ENCODE measurements around the gene ARNT2. TPM values are rescaled to one million over a fixed set of nuclear protein-coding genes. Genes with fewer than 3 reads are reported as not detected.

The ARNT2 gene
- total and polyA plus RNA-seq, 2 of the 13 experiments (the other 11 are each of a cell fraction or from before 2014, with no cell fraction given): 0.69 to 1.7 TPM

GRCh38 chr15:80556694-80557367 is 152.6 kb downstream of the ARNT2 start (continued):
- no peak for TF ChIP-seq PREB (CRISPR knock-in tag; IDR thresholded peaks at IDR 0.05)
- TF ChIP-seq ZNF20 (CRISPR knock-in tag; IDR thresholded peaks at IDR 0.05): no peak

DNA sequence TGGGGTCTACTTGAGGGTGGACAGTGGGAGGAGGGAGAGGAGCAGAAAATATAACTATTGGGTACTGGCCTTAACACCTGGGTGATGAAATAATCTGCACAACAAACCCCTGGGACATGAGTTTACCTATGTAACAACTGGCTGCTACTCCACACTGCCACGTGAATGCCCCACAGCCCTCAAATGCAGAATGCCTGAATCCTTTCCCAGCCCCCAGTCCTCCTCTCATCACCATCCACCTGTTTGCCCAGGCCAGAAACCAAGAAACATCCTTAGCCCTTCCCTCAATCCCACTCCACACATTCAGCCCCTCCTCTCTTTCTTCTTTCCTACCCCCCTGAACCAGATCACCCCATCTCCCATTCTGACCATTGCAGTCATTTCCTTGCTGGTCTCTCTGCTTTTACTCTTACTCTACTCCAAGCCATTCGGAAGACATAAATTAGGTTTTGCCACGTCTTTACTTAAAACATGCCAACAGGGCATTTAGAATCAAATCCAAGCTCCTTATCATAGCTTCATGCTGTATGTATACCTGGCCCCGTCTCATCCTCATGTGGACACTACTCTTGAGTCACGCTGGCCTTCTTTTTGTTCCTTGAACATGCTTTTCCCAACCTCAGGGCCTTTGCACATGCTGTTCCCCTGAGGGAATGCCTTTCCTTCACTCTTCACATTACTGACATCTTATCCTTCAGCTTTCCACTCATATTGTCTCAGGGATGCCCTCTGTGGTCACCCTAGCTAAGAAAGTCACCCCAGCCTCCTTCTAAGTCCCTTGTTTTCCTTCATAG is 153.5 kb downstream of the ARNT2 start:
- WGBS (ENCODE audit: low lambda C conversion rate): 39% methylated on average over 5 of the region's 5 CpGs
- Histone ChIP-seq H3K4me1 (ENCODE audit: insufficient read depth, low read length) (peaks cover 6% of the 10 kb centered on the region; the same call in 1 of the 2 replicates), H3K4me3 (replicated peaks in 1 of 3; ENCODE audit: insufficient read depth in 1 of 3, low read depth in 2 of 3, low read length in 3 of 3) (no peak overlapping the region), H3K79me2 (ENCODE audit: insufficient read depth, low read length) (no peaks in the 10 kb centered on the region), H3K27ac (ENCODE audit: extremely low read length, insufficient read depth, low read length) (no peak overlapping the region), H4K20me1 (ENCODE audit: insufficient read depth, low read length) (no peaks in the 10 kb centered on the region), H2AFZ (ENCODE audit: low read length) (no peak overlapping the region), H3K9ac (ENCODE audit: insufficient read depth, low read depth, low read length) (no peak overlapping the region), H3K27me3 (ENCODE audit: control insufficient read depth in 1 of 2, insufficient read depth in 2 of 2, low read length in 2 of 2) (no peaks in the 10 kb centered on the region; a peak in 1 of 5 replicates), H3K36me3 (replicated peaks in 1 of 2; ENCODE audit: control insufficient read depth in 1 of 2, insufficient read depth in 2 of 2, low read length in 2 of 2) (no peaks in the 10 kb centered on the region), H3K4me2 (ENCODE audit: low read depth, low read length) (no peak overlapping the region), H3K9me3 (ENCODE audit: low read length) (no peaks in the 10 kb centered on the region)
- ChIA-PET CTCF (ENCODE audit: low intra/inter-chr PET ratio, low total read pairs) (no interaction called here), POLR2A (no interaction called here)
- FAIRE-seq (no peak), ATAC-seq (no peak), DNase-seq (ENCODE audit: low spot score) (no peak)
- in situ Hi-C loops (cut with HindIII; ENCODE audit: extremely low pct_ligation_motif_present, low pct_unique_long_range_greater_than_20kb): no loop called here
- no TSS peak for BruUV-seq (replicated peaks)
- intact Hi-C loops (cut with micrococcal nuclease; ENCODE audit: unreplicated experiment): no loop called here
- TF ChIP-seq PHB2 (IDR thresholded peaks at IDR 0.05; ENCODE audit: partially characterized antibody) (no peak), RCOR2 (CRISPR knock-in tag; IDR thresholded peaks at IDR 0.05) (no peak), ZNF564 (CRISPR knock-in tag; IDR thresholded peaks at IDR 0.05) (no peak), KLF12 (CRISPR knock-in tag; IDR thresholded peaks at IDR 0.05; ENCODE audit: borderline replicate concordance) (no peak), ZNF841 (CRISPR knock-in tag; IDR thresholded peaks at IDR 0.05; ENCODE audit: borderline replicate concordance) (no peak), NFE2L1 (CRISPR knock-in tag; IDR thresholded peaks at IDR 0.05; ENCODE audit: borderline replicate concordance) (no peak), ZNF329 (CRISPR knock-in tag; IDR thresholded peaks at IDR 0.05; ENCODE audit: low read depth) (no peak), ZNF770 (CRISPR knock-in tag; IDR thresholded peaks at IDR 0.05) (no peak), DMAP1 (CRISPR knock-in tag; IDR thresholded peaks at IDR 0.05) (no peak), ZNF569 (CRISPR knock-in tag; IDR thresholded peaks at IDR 0.05; ENCODE audit: borderline replicate concordance) (no peak), ZNF597 (CRISPR knock-in tag; IDR thresholded peaks at IDR 0.05) (no peak), MYPOP (CRISPR knock-in tag; IDR thresholded peaks at IDR 0.05) (no peak), ZNF605 (CRISPR knock-in tag; IDR thresholded peaks at IDR 0.05) (no peak)

Data from HepG2 (cell line).